MV-4-11 (cell line): ENCODE results near the gene TMEM248.
"Not testable (repeated sequence)": the region's sequence is repeated elsewhere in the genome, so short reads cannot be mapped to it uniquely, and the experiment has no call there.

Experiments used
- DNase-seq: peaks from one replicate; lab custom pipeline; 2025; lab: John Stamatoyannopoulos, UW

TMEM248 gene

DNA sequence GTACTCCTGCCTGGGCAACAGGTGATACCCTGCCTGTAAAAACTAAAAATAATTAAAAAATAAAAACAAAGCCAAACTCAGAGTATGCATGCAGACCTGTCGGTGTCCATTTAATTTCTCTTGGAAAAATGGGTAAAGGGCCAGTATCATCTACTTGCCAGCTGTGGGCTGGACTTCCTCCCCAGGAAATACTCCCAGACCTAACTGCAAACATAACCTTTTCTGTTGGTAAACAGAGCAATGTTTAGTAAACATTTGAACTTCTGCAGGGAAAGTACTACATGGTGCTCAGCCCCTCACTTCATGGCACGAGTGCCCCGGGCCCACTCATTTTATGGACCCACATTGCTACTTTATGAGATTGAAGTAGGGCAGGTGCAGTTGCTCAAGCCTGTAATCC lies 10.2 kb upstream of the TMEM248 start:
- DNase-seq, result no peak

DNA sequence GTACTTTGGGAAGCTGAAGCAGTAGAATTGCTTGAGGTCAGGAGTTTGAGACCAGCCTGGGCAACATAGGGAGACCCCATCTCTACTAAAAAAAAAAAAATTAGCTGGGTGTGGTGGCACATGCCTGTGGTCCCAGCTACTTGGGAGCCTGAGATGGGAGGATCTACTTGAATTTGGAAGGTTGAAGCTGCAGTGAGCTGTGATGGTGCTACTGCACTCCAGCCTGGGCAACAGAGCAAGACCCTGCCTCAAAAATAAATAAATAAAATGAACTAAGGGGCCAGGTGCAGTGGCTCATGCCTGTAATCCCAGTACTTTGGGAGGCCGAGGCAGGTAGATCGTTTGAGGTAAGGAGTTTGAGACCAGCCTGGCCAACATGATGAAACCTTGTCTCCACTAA lies 9.8 kb upstream of the TMEM248 start:
- DNase-seq, result not testable (repeated sequence)

DNA sequence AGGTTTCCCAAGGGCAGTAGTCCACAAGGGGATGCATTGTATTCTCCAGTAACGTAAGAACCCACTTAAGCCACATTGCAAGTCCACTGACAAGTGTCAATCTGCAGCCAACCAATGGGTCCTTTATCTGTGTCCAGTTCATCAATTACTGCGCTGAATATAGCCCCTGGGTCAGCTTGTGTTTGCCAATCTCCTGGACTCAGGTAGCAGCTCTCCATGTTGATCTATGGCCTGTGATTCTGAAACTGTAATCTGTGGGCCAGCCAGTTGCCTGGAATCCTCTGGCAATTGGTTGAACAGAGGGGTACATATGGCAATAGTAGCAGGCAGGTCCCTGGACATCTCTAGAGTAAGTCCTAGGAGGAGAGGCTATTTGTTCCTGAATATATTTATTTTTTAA lies 8.8 kb upstream of the TMEM248 start:
- no peak for DNase-seq

DNA sequence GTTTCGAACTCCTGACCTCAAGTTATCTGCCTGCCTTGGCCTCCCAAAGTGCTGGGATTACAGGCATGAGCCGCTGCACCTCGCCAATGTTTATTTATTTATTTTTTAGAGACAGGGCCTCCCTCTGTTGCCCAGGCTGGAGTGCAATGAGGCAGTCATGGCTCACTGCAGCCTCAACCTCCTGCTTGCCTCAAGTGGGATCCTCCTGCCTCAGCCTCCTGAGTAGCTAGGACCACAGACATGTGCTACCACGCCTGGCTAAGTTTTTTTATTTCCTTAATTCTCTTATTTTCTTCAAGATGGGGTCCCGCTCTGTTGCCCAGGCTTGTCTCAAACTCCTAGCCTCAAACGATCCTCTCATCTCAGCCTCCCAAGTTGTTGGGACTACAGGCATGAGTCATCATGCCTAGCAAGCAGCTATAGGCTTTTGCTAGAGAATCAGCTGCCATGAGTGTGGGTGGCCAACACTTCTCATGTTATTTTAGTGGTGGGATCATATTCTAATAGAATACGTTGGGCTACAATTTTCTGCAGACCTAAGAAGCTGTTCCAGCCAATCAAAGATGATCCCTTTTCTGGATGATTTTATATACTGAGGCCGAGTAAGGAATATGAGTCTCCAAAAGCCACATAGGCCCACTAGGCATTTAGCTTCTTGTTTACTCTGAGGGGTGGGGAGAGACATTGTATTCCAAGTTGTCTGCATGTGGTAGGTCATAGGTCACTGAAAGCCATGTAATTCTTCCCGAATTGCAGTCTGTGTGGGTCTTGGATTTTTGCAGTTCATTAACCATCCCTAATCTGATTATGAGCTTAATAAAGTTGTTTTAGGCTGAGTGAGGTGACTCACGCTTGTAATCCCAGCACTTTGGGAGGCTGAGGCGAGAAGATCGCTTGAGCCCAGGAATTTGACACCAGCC lies 7.6 kb upstream of the TMEM248 start:
- DNase-seq, result no peak

DNA sequence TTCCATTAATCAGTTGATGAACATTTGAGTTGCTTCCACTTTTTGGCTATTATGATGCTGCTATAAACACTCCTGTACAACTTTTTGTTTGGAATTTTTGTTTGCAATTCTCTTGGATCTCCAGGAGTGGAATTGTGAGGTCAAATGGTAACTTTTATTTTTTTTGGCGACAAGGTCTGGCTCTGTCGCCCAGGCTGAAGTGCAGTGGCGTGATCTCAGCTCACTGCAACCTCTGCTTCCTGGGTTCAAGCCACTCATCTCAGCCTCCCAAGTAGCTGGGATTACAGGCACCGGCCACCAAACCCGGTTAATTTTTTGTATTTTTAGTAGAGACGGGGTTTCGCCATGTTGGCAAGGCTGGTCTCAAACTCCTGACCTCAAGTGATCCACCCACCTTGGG lies 3.1 kb upstream of the TMEM248 start:
- DNase-seq, result not testable (repeated sequence)

DNA sequence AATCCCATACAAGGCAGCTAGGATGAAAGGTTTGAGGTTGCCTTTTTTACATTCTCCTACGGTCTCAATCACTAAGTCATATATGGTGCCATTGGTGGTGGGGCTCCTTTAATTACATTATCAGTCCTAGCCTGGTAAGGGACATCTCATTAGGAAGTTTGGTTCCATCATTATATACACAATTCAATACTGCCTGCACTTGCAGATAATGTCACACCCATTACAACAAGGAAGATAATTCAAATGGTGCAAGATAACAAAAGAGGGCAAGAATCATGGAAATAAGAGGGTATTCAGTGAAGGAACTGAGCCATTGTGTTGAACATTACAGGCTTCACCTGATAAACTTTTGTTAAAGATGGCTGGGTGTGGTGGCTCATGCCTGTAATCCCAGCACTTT lies 1.7 kb upstream of the TMEM248 start:
- no peak for DNase-seq

DNA sequence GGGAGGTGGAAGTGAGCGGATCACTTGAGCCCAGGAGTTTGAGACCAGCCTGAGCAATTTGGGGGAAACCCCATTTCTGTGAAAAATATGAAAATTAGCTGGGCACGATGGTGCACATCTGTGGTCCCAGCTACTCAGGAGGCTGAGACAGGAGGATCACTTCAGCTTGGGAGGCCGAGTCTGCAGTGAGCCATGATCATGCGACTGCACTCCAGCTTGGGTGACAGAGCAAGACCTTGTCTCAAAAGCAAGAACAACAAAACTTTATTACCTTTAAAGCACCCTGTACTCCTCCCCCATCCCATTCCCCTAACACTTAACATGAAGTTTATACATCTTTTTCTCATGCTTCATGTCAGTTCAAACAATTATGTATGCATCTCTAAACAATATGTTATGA lies 1.3 kb upstream of the TMEM248 start:
- DNase-seq, result no peak

DNA sequence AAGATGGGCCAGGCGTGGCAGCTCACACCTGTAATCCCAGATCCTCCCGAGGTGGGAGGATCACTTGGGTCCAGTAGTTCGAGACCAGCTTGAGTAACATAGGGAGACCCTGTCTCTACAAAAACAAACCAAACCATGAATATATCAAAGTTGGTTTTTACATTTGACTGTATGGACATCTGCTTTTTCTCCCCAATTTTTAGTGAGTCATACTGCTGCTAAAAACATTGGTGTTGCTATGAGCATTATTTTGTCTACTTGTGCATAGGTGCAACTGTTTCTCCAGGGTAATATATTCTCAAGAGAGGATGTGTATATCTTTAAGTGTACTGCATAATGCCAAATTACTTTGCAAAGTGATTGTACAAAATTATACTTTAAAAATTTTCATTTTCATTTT lies 769 bp upstream of the TMEM248 start:
- DNase-seq, result peak; percentile 3

DNA sequence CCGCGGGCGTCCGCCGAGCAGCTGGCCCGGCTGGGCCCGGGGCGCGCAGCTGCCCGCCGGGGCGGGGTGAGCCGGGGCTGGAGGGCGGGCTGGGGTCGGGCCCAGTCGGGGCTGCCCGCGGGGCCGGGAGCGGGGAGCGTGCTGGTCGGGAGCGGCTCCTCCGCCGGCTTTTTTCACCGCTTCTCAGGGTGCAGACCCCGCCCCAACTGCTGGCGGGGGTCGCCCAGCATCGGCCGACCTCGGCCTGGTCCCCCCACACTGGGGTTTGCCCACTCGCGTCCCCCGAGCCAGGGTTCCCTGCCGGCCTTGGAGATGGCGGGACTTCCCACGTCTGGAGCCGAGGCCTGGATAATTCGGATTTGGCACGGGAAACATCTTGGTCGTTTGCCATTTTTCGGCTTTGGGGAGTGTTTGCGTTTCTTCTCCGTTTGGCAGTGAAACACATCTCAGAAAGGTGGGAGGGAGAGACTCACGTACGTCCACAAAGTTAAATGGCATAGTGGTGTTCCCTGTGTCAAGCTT lies 432 bp downstream of the TMEM248 start:
- no peak for DNase-seq

DNA sequence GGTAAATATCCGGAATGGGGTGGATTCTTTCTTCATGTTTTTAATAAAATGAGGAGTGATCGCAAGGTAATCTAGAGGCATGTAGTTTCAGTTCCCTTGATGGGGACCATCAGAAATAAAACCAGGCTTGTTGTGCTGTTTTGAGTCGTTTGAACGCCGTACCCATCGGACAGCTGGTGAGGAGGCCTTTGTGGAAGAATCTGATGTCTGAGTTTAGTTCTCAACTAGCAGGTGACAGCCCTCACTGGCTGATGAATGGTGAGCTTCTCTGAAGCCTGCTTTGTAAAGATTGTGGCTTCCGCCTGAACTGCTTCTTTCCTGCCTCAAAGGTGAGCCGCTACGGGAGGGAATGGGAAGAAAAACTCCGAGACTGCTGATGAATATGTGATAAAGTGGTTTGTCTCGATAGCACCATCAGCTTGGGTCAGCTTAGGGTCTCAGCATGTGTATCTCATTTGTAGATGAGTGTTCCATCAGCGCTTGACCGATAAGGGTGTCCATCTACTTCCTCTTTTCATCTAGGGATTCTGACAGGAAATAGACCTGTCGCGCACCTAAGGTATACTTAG lies 977 bp downstream of the TMEM248 start:
- peak; percentile 42 for DNase-seq

DNA sequence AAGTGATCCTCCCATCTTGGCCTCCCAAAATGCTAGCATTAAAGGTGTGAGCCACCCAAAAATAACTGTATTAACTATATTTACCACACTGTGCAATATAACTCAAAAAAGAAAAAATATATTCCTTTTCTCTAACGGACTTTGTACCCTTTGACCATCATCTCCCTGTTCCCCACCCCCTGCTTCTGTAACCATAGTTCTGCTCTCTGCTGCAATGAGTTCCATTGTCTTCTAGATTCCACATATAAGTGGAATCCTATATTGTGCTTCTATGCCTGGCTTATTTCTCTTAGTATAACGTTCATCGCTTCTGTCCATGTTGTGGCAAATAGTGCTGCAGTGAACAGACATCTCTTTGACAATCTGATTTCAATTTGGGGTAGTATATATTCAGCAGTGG lies 4.2 kb downstream of the TMEM248 start:
- no peak for DNase-seq

DNA sequence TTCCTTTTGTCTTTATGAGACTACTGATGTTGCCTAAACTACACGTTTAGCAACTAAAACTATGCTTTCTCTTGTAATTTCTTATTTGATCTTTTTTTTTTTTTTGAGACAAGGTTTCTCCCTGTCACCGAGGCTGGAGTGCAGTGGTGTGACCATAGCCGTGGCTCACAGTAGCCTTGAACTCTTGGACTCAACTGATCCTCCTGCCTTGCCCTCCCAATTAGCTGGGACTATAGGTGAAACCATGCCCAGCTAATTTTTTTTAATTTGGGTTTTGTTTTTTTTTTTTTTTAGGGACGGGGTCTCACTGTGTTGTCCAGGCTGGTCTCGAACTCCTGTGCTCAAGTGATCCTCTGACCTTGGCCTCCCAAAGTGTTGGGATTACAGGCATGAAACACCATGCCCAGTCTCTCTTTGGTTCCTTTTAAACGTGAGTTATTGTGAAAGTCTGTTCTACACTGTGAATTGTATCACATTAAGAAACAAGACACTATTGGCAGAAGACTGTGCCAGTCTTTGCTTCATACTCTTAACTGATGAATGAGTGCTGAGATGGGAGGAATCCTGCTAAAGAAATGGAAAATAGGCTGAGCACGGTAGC lies 6.4 kb downstream of the TMEM248 start:
- DNase-seq, result peak; percentile 13

DNA sequence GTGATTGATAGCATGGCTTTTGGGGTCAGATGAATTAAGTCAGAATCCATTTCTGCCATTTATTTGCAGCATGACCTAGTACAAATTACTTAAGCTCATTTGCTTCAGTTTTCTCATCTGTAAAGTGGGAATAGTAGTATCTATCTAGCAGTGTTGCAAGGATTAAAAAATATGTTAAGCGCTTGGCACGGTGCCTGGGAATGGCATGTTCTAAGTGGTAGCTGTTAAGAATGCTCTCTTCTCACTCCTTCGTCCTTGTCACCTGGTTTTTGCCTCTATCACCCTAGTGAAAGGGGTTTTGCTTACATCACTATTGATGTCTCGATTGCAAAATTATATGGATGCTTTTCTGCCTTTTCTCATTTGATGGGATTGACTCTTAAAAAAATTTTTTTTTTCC lies 7.4 kb downstream of the TMEM248 start:
- no peak for DNase-seq

DNA sequence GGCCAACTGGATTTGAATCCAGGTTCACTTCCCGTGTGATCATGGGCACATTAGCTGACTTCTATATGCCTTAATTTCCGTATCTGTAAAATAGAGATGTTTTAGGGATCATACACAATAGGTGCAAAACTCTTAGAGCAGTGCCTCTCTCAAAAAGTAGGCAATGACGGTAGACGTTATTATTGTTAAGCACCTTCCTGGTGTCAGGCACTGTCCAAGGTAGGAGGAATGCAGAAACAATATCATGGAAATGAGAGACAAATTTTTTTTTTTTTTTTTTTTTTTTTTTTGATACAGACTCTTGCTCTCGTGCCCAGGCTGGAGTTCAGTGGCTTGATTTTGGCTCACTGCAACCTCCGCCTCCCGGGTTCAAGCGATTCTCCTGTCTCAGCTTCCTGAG lies 8.1 kb downstream of the TMEM248 start:
- DNase-seq, result no peak

DNA sequence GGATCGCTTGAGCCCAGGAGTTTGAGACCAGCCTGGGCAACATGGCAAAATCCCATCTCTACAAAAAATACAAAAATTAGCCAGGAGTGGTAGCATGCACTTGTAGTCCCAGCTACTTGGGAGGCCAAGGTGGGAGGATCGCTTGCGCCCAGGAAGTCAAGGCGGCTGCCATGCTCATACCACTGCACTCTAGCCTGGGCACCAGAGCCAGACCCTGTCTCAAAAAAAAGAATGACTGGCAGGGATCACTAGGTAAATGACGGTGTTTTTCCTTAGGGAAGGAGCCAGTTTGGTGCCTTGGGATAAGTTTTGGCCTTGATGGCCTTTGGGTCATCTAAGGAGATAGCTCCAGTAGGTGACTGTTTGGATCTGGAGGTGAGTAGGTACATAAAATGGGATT lies 8.9 kb downstream of the TMEM248 start:
- DNase-seq, result no peak

DNA sequence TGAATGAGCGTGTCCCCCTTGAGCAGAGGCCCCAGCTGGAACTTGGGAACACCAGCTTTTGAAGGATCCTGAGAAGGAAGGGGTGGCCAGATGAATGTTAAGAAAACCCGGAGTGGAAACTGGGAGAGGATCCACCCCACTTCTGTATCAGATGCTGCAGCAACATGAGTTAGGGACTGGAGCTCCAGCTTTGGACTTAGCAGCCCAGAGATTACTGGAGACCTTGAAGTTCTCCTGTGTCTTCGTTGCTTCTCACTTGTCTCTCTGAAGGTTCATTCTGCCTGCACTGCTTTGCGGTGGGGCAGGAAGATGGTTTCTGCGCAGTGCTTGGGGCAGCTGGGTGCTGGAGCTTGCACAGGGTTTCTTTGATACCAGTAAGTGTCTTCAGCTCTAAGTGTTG lies 9.3 kb downstream of the TMEM248 start:
- DNase-seq, result peak; percentile 16

DNA sequence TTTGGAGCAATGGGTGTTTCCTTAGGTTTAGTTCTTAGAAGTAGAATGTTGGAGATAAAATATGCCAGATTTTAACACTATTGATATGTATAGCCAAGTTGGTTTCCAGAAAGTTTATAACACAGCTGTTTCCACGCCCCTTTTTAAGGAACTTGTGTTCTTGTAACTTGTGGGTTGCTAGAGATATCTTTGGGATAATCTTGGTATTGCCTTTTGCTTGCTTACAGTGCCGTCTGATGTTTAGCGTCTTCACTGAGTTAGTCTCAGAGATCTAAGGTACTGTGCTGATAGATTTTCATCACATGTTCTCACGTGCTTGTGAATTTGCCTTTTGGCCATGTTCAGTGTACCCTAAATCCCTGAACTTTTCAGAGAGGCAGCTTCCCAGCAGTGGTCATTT lies 12.4 kb downstream of the TMEM248 start:
- no peak for DNase-seq

DNA sequence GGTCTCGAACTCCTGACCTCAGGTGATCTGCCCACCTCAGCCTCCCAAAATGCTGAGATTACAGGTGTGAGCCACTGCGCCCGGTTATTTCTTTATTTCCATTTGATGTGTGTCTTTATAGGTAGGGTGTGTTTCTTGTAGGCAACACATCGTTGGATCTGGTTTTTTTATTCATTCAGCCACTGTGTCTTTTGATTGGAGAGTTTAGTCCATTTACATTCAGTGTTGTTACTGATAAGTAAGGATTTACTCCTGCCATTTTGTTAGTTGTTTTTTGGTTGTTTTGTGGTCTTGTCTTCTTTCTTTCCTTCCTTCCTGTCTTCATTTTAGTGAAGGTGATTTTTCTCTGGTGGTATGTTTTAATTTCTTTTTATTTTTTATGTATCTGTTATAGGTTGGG lies 16.9 kb downstream of the TMEM248 start:
- DNase-seq, result no peak

DNA sequence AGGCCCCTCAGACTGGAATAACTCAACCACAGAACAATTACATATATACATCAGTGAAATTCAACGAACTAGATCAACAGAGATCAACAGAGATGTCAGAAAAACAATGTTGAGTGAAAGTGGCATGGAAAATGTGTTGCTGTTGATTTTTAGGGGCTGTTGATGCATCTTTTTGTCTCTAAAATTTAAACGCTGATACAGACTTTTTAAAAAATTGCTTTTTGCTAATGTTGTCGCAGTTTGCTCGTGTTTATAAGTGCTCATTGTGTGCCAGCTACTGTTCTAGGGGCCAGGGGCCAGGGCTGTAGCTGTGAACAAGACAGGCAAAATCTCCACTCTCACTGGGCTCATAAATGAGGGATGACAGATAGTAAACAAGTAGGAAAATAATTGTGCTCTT lies 18.3 kb downstream of the TMEM248 start:
- no peak for DNase-seq

DNA sequence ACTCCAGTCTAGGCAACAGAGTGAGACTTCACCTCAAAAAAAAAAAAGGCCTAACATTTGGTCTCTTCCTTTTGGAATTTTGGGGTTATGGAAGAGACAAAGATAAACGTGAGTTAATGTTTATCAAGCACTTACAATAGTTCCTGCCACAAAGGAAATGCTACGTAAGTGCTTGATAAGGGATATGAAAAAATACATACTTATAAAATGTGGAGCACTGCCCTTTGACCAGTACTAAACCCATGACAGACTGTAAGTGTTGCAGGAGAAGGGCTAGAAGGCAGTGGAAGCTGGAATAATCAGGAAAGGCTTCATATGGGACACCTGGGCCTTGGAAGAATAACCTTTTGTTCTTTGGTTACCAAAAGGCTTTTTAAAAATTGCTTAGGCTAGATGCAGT lies 25.5 kb downstream of the TMEM248 start:
- DNase-seq, result no peak

DNA sequence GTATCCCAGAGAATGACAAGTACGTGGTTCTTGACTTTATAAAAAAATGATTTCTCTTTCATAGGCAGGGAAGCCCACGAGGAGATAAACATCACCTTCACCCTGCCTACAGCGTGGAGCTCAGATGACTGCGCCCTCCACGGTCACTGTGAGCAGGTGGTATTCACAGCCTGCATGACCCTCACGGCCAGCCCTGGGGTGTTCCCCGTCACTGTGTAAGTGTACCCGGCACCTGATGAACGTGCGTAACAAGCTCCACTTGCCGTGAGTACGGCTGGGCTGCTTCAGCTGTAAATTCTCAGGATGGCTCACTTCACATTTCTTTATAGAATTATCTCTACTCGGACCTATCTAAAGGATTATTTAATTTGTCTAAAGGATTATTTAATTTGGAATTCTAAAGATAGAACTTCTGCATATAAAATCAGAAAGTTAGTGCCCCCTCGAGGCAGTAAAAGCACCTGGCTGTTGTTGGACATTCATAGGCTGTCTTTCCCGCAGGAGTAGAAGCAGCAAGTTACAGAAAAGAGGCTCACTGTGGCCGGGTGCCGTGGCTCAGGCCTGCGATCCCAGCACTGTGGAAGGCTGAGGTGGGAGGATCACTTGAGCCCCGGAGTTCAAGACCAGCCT lies 27.6 kb downstream of the TMEM248 start:
- DNase-seq, result no peak

DNA sequence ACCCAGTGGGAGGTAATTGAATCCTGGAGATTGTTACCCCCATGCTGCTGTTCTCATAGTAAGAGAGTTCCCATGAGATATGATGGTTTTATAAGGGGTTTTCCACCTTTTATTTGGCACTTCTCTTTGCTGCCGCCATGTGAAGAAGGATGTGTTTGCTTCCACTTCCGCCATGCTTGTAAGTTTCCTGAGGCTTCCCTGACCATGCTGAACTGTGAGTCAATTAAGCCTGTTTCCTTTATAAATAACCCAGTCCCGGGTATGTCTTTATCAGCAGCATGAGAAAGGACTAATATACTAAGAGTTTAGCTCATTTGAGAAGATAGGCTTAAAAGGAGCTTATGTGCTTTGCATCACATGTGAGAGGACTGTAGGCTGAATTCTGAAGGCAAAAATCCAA lies 29.3 kb downstream of the TMEM248 start:
- no peak for DNase-seq

DNA sequence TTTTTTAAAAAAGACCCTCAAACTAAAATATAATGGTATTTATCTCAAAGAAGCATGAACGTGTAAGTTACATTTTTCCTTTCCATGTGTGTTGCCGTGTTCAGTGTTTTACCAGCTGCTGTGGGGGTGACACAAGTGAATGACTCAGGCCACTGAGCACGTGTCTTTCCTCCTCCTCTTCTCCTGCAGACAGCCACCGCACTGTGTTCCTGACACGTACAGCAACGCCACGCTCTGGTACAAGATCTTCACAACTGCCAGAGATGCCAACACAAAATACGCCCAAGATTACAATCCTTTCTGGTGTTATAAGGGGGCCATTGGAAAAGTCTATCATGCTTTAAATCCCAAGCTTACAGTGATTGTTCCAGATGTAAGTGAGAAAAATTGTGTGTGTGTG lies 29.7 kb downstream of the TMEM248 start:
- no peak for DNase-seq
